HG03025 (cell line): ENCODE measurements around the gene C4B.

Source experiments
- ATAC-seq: cut with Tn5 transposase; IDR thresholded peaks from one replicate; pipeline ENCODE4 v1.9.1; 2021; ENCODE audit warnings: mild to moderate bottlenecking, moderate library complexity; ENCODE audit not compliant: unreplicated experiment, low FRiP score

Gene C4B

DNA sequence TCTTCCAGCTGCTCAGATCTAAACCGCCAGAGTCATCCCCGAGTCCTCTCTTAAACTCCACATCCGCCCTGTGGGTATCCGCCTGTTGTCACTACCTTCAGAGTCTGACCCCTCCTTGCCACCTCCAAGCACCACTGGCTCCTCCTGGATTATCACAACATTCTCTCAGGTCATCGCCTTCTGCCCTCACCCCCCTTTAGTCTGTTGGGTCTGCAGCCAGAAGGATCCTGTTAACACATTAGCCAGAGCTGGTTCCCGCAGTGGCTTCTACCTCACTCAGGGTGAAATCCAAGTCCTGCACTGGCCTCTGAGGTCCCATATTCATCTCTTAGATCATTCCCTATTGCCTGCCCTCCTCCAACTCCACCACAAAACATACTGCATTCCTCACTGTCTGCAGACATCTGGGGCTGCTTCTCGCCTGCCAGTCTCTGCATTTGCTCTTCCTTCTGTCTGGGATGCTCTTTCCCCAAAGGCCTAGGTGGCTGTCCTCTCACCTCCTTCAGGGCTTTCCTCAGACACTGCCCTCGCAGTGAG lies 60.5 kb downstream of the C4B start:
- ATAC-seq = no peak

DNA sequence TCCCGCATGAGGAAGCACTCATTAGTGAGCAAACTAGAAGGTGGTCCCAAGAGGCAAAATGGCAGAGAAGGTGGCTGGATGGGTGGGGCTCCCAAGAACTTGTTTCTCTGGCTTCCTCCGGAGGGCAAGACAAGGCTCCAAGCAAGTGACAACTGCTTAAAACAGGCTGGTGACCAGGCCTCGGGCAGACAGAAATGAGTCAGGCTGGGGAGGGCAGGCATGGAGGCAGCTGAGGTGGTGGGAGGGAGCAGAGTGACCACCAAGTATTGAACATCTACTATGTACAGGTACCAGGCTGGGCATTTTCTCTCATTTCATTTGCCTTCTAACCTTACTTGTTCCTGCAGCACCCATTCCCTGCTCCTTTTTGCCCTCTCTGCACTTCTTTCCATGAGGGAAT lies 61.2 kb downstream of the C4B start:
- no peak for ATAC-seq

GRCh38 chr6:32076321-32076809 lies 61.8 kb downstream of the C4B start:
- ATAC-seq = no peak

- ATAC-seq = no peak
These were observed 65.1 kb downstream of the C4B start for GRCh38 chr6:32079566-32080290.

- ATAC-seq = no peak
These were observed 66.8 kb downstream of the C4B start for GRCh38 chr6:32081168-32081990.

- ATAC-seq = no peak
These were observed 67.9 kb downstream of the C4B start for GRCh38 chr6:32082478-32082877.

DNA sequence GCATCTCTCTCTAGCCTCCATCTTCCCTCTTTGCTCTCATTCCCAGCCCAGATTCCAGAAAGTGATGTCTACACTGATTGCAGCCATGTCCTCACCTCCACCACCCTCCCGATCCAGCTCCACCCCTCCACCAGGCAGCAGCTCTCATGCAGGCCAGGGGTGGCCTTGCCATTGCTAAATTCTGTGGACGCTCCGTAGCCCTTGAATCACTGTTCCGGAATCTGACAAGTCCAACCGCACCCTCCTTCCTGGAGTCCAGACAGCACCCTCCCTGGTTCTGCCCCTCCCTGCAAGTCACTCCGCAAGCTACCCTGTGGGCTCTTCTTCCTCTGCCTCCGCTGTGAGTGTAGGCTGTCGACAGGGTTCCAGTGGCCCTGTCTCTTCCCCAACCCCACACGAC lies 68.3 kb downstream of the C4B start:
- ATAC-seq = no peak

DNA sequence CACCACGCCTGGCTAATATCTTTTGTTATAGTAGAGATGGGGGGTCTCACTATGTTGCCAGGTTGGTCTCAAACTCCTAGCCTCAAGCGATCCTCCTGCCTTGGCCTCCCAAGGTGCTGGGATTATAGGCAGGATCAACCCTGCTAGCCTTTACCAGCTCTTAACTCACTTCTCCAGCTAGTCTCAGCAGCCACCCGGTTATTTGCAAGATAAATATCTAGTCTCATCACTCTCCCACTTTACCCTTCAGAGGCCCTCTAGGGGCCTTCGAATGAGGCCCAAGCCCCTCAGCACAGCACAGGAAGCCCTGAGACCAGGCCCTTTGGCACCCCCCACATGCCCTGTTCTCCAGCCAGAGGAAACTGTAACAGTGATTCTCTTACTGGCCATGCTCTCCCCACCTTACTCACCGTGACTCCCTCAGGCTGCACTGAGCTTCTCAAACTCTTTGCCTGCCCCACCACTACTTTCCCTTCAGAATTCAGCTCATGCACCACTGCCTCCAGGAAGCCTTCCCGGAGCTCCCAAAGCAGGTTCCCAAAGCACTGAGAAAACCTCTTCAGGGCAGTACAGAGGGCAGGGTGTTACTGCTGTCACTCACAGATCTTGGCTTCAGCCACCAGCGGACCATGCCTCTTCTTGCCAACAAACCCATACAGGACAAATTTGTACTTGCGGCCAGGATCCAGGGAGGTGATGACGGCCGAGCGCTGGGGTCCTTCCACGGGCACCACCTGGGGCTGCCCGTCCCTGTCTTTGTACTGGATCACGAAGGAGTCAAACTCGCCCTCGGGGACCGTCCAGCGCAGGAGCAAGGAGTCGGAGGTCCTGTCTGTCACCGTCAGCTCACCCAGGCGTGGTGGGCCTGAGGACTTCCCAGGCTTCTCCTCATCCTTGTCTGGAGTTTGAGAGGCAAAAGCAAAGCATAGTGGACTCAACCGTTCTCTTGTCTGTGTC lies 69.5 kb downstream of the C4B start:
- no peak for ATAC-seq

- ATAC-seq = no peak
These were observed 70.2 kb downstream of the C4B start for GRCh38 chr6:32084780-32085179.
